ENCODE data around the gene PABPN1L. TPM values are rescaled to one million over a fixed set of nuclear protein-coding genes. Genes with fewer than 3 reads are reported as not detected.

PABPN1L gene
- total RNA-seq, 1 experiment from 2014 or later = not detected

DNA sequence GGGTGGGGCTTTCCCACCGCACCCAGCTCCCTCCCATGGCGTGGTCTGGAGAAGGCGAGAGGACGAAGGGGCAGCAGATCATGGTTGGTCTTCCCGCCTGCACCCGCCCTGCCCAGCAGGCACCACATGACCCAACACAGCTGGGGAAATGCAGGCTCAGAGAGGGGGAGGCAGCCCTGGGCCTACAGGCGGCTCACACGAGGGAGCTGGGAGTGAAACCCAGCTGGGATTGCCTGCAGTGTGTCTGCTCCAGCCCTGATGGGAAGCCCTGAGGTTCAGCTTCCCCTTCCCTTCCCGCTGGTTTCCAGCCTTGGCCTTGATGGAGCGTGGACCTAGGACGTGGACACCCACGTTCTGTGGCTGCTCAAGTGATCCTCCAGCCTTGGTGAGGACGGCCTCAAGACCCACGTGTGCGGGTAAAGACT is 20.0 kb upstream of the PABPN1L start:
- Mint-ChIP-seq H3K36me3 (ENCODE audit: insufficient read depth, unreplicated experiment) (peaks cover 7% of the 10 kb centered on the region), H3K9me3 (ENCODE audit: unreplicated experiment) (no peaks in the 10 kb centered on the region), H3K4me3 (ENCODE audit: unreplicated experiment) (no peak overlapping the region), H3K4me1 (ENCODE audit: low read depth, unreplicated experiment) (no peaks in the 10 kb centered on the region), H3K27me3 (ENCODE audit: insufficient read depth, unreplicated experiment) (peaks cover 2% of the 10 kb centered on the region), H3K27ac (ENCODE audit: unreplicated experiment) (no peak overlapping the region)
- no peaks in the 10 kb centered on the region for H3K27me3 ChIP-seq (replicated peaks; ENCODE audit: control insufficient read depth, insufficient read depth, low read length)
- H3K4me3 ChIP-seq (ENCODE audit: low read depth, low read length) = no peak overlapping the region
- no TSS peak for BruUV-seq (replicated peaks)
- TF ChIP-seq, protein P1, sequence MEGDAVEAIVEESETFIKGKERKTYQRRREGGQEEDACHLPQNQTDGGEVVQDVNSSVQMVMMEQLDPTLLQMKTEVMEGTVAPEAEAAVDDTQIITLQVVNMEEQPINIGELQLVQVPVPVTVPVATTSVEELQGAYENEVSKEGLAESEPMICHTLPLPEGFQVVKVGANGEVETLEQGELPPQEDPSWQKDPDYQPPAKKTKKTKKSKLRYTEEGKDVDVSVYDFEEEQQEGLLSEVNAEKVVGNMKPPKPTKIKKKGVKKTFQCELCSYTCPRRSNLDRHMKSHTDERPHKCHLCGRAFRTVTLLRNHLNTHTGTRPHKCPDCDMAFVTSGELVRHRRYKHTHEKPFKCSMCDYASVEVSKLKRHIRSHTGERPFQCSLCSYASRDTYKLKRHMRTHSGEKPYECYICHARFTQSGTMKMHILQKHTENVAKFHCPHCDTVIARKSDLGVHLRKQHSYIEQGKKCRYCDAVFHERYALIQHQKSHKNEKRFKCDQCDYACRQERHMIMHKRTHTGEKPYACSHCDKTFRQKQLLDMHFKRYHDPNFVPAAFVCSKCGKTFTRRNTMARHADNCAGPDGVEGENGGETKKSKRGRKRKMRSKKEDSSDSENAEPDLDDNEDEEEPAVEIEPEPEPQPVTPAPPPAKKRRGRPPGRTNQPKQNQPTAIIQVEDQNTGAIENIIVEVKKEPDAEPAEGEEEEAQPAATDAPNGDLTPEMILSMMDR (IDR thresholded peaks at IDR 0.05; ENCODE audit: insufficient read depth in 1 of 2, low read depth in 1 of 2, low read length in 1 of 2, severe bottlenecking in 1 of 2, unreplicated experiment in 1 of 2) = no peak
- POLR2A ChIA-PET = no interaction called here
- no peak for DNase-seq
- CTCF ChIA-PET = no interaction called here
- intact Hi-C loops (cut with micrococcal nuclease; ENCODE audit: unreplicated experiment) = no loop called here
- H3K36me3 ChIP-seq (ENCODE audit: control insufficient read depth, insufficient read depth, low read length) = no peaks in the 10 kb centered on the region
- H3K4me1 ChIP-seq = no peaks in the 10 kb centered on the region
- H3K9me3 ChIP-seq = no peaks in the 10 kb centered on the region

DNA sequence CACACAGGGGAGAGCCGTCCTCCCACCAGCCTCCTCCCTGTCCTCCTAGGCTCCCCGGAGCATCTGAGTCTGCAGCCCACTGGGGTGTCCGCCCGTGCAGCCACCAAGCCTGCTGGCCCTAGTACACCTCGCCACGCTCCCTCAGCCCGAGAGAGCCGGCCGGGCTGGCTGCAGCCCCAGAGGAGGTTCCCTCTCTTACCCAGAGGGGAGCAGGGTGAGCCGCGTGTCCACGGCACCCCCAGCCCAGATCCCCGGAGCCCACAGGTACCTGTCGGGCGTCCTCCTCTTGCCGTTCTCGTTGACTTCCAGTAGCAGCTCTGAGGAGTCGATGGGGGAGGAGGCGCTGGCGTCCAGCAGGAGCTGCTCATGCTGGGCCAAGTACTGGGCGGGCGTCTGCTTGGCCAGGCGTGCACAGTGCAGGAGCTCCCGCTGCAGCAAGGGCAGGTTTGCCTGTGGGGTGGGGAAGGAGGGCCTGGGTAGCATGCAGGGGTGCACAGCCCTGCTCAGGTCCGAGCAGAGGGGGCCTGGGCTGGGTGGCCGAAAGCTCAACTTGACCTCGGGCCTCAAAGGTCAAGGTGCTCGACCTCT is 19.3 kb upstream of the PABPN1L start:
- no peaks in the 10 kb centered on the region for H3K27me3 ChIP-seq (replicated peaks; ENCODE audit: control insufficient read depth, insufficient read depth, low read length)
- no peaks in the 10 kb centered on the region for H3K36me3 ChIP-seq (ENCODE audit: control insufficient read depth, insufficient read depth, low read length)
- Mint-ChIP-seq H3K9me3 (ENCODE audit: unreplicated experiment) (no peaks in the 10 kb centered on the region), H3K4me3 (ENCODE audit: unreplicated experiment) (no peak overlapping the region), H3K27ac (ENCODE audit: unreplicated experiment) (no peak overlapping the region), H3K4me1 (ENCODE audit: low read depth, unreplicated experiment) (no peaks in the 10 kb centered on the region), H3K27me3 (ENCODE audit: insufficient read depth, unreplicated experiment) (peaks cover 2% of the 10 kb centered on the region), H3K36me3 (ENCODE audit: insufficient read depth, unreplicated experiment) (peaks cover 7% of the 10 kb centered on the region)
- TF ChIP-seq, protein P1 (IDR thresholded peaks at IDR 0.05; ENCODE audit: insufficient read depth in 1 of 2, low read depth in 1 of 2, low read length in 1 of 2, severe bottlenecking in 1 of 2, unreplicated experiment in 1 of 2) = no peak
- DNase-seq = no peak
- no TSS peak for BruUV-seq (replicated peaks)
- CTCF ChIA-PET = interaction anchor here (0.6 kb wide), 1 partner anchor 8 kb away, joined by 5 read pairs; no protein-coding TSS in a partner anchor
- POLR2A ChIA-PET = no interaction called here
- no peaks in the 10 kb centered on the region for H3K9me3 ChIP-seq
- H3K4me1 ChIP-seq = peaks cover 2% of the 10 kb centered on the region; the same call in 1 of the 2 replicates
- intact Hi-C loops (cut with micrococcal nuclease; ENCODE audit: unreplicated experiment) = no loop called here
- H3K4me3 ChIP-seq (ENCODE audit: low read depth, low read length) = no peak overlapping the region

DNA sequence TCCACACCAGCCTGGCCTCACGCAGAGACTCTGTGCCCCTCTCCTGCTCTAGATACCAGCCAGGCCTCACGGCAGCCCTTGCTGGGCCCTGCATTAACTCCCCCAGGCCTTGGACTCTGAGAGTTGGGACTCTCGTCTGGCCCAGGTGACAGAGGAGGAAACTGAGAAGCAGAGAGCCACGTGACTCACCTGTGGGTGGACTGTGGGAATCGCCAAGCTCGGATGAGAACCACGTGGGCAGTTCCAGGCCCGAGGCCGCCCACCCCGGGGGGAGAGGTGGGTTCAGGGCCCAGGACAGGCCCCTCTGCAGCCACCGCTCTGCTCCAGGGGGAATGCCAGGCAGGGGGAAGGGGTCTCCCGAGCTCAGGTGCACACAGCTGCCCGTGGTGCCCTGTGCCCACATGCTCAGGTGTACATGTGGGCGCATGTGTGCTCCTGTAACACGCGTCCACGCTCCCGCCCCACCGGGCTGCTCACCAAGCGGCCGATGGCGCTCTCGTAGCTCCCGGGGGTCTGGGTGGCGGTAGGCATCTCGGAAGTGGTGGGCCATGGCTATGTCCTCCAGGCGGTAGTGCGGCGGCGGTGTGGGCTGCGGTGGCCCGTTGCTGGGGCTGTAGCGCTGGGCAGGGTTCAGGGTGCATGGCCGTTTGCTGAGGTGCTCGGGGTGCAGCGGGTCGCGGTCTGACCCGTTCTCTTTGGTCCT is 18.3 kb upstream of the PABPN1L start:
- ChIA-PET CTCF (no interaction called here), POLR2A (no interaction called here)
- TF ChIP-seq, protein P1 (IDR thresholded peaks at IDR 0.05; ENCODE audit: insufficient read depth in 1 of 2, low read depth in 1 of 2, low read length in 1 of 2, severe bottlenecking in 1 of 2, unreplicated experiment in 1 of 2) = no peak
- H3K27me3 ChIP-seq (replicated peaks; ENCODE audit: control insufficient read depth, insufficient read depth, low read length) = no peaks in the 10 kb centered on the region
- DNase-seq = no peak
- Mint-ChIP-seq H3K9me3 (ENCODE audit: unreplicated experiment) (no peaks in the 10 kb centered on the region), H3K27me3 (ENCODE audit: insufficient read depth, unreplicated experiment) (no peaks in the 10 kb centered on the region), H3K27ac (ENCODE audit: unreplicated experiment) (no peak overlapping the region), H3K36me3 (ENCODE audit: insufficient read depth, unreplicated experiment) (peaks cover 3% of the 10 kb centered on the region), H3K4me1 (ENCODE audit: low read depth, unreplicated experiment) (no peaks in the 10 kb centered on the region), H3K4me3 (ENCODE audit: unreplicated experiment) (no peak overlapping the region)
- intact Hi-C loops (cut with micrococcal nuclease; ENCODE audit: unreplicated experiment) = no loop called here
- no peaks in the 10 kb centered on the region for H3K9me3 ChIP-seq
- no TSS peak for BruUV-seq (replicated peaks)
- peaks cover 11% of the 10 kb centered on the region for H3K4me1 ChIP-seq
- no peaks in the 10 kb centered on the region for H3K36me3 ChIP-seq (ENCODE audit: control insufficient read depth, insufficient read depth, low read length)
- no peak overlapping the region for H3K4me3 ChIP-seq (ENCODE audit: low read depth, low read length)
